ENCODE data around the gene SNX20. TPM values are rescaled to one million over a fixed set of nuclear protein-coding genes. Genes with fewer than 3 reads are reported as not detected.
A peak's percentile ranks its signal among the peaks of the same experiment; 100 is the strongest.

SNX20 gene
- total RNA-seq, 1 donor from 2014 or later = 34.9 TPM

DNA sequence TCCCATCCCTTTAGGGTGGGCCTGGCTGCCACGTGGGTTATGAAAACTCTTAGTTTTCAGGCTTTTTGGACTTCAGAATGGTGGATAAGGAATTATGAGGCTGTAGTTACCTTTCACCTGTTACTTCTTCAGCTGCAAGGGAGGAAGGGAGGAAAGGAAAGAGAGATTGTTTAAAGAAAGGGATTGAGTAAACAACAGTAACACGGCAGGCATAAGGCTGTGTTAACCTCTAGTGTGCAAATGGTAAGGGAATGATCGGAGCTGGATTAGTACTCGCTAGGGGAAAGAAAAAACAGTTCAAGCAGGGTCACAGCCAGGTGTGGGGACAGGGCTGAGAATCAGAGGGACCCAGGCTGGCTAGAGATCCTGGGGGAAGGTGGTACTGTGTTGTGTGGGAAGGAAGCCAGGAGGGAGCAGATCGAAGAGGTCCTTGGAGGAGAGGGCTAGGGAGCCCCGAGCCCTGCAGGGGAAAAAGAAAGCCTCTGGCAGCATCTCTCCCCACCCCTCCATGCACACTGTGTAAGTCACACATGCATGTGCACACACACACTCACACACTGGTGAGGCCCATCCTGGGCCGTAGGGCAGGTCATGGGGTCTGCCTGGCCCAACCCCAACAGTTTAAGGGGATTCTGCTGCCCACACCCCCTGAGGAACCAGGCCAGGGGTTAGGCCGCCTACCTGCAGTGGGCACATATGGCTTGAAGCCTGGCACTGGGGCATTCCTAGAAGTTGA is 49.7 kb downstream of the SNX20 start:
- Mint-ChIP-seq H3K9me3 (no peaks in the 10 kb centered on the region), H3K27ac (no peak overlapping the region), H3K4me1 (ENCODE audit: low read depth) (peaks cover 16% of the 10 kb centered on the region), H3K27me3 (ENCODE audit: low read depth) (no peaks in the 10 kb centered on the region), H3K36me3 (ENCODE audit: low read depth) (no peaks in the 10 kb centered on the region), H3K4me3 (ENCODE audit: low read depth) (no peak overlapping the region)
- intact Hi-C loops (cut with micrococcal nuclease) = no loop called here
- DNase-seq (ENCODE audit: low spot score) = no peak

DNA sequence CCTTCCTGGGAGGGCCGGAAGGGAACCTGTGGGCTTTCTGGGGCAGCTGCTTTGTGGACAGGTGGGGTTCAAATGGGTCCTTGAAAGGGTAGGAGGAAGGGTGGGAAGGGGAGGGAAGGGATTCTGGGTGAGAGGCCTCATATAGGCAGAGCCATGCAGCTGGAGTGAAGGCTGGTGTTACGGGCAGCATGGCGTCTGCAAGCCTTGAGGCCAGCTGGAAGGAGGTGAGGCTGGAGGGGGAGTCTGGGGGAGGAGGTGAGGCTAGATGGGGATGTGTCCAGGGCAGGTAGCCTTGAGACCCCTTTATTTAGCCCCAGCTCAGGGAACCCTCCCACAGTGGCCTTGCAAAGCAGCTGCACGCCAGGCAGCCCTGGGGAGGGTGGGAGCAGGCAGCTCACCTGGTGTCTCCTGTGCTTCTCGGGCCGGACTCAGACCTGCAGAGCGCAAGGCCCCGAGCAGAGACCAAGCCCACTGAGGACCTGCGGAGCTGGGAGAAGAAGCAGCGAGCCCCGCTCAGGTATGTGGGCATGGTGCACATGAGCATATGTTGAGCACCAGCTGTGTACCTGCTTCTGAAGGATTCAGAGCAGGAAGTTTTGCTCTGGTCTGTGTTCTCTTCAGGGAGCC is 50.6 kb downstream of the SNX20 start:
- intact Hi-C loops (cut with micrococcal nuclease) = no loop called here
- H3K36me3 Mint-ChIP-seq (ENCODE audit: low read depth) = no peaks in the 10 kb centered on the region
- no peak overlapping the region for H3K4me3 Mint-ChIP-seq (ENCODE audit: low read depth)
- DNase-seq (ENCODE audit: low spot score) = no peak
- peaks cover 13% of the 10 kb centered on the region for H3K4me1 Mint-ChIP-seq (ENCODE audit: low read depth)
- H3K27ac Mint-ChIP-seq = no peak overlapping the region
- H3K27me3 Mint-ChIP-seq (ENCODE audit: low read depth) = no peaks in the 10 kb centered on the region
- no peaks in the 10 kb centered on the region for H3K9me3 Mint-ChIP-seq

DNA sequence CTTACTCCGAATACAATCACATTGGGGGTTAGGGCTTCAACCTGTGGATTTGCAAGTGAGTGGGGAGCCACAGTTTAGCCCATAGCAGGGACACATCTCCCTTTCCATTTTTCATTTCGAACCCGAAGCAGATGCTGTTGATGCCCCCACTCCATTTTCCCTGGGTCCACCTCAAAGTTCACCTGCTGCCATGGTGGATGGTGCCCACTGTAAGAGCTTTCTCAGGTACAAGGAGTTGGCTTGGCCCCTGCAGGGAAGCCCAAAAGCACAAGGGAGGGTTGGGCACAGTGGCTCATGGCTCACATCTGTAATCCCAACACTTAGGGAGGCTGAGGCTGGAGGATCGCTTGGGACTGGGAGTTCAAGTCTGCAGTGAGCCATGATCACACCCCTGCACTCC is 51.8 kb downstream of the SNX20 start:
- DNase-seq (ENCODE audit: low spot score) = no peak
- no peaks in the 10 kb centered on the region for H3K9me3 Mint-ChIP-seq
- intact Hi-C loops (cut with micrococcal nuclease) = no loop called here
- H3K27ac Mint-ChIP-seq = no peak overlapping the region
- H3K27me3 Mint-ChIP-seq (ENCODE audit: low read depth) = no peaks in the 10 kb centered on the region
- peaks cover 13% of the 10 kb centered on the region for H3K4me1 Mint-ChIP-seq (ENCODE audit: low read depth)
- H3K4me3 Mint-ChIP-seq (ENCODE audit: low read depth) = no peak overlapping the region
- no peaks in the 10 kb centered on the region for H3K36me3 Mint-ChIP-seq (ENCODE audit: low read depth)

DNA sequence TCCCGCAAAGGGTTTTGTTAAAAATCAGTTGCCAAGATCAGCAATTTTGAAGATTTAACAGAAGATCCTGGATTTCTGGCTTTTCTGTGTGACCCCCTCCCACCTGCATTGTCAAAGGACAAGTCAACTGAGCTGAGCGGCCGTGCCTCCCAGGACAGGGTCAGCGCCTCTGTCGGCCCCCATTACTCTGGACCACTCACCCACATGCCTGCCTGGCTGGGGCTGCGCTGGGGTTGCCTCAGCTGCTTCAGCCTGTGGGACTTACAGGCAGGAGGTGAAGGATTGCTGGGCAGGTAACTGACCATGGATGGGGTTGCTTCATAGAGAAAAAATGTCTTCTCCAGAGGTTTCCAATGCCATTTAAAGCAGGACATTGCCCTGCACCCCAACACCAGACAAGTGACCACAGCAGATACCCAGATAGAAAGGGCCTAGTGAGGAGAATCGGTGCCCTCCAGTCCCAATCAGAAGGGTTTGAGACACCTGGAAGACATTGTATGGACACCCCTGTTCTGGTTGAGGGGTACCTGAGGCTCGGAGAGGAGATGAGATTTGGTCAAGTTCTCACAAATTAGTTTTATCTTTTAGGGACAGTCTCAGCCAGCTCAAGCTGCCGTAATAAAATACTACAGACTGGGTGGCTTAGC is 52.8 kb downstream of the SNX20 start:
- Mint-ChIP-seq H3K36me3 (ENCODE audit: low read depth) (no peaks in the 10 kb centered on the region), H3K27me3 (ENCODE audit: low read depth) (no peaks in the 10 kb centered on the region), H3K4me3 (ENCODE audit: low read depth) (no peak overlapping the region), H3K4me1 (ENCODE audit: low read depth) (peaks cover 17% of the 10 kb centered on the region), H3K27ac (no peak overlapping the region), H3K9me3 (no peaks in the 10 kb centered on the region)
- intact Hi-C loops (cut with micrococcal nuclease) = no loop called here
- DNase-seq (ENCODE audit: low spot score) = no peak

DNA sequence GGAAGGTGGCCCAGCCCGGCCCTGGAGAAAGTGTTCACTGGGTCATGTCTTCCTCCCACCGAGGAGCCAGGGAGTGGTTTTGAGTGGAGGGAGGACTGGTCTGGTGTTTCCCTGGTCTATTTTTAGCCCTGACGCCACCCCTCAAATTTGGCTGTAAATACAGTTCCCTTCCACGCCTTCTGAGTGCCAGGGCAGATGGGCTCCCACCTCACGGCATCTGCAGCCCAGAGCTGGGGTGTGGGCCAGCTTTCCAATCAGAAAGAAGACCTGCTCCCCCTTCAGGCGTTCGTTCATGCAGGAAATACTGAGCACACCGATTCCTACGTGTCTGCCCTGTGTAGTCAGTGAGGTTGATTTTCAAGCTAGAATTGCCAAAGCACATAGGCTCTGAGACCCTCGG is 53.7 kb downstream of the SNX20 start:
- intact Hi-C loops (cut with micrococcal nuclease) = no loop called here
- Mint-ChIP-seq H3K4me1 (ENCODE audit: low read depth) (peaks cover 17% of the 10 kb centered on the region), H3K27ac (peak overlapping the region; percentile 56), H3K36me3 (ENCODE audit: low read depth) (no peaks in the 10 kb centered on the region), H3K27me3 (ENCODE audit: low read depth) (no peaks in the 10 kb centered on the region), H3K4me3 (ENCODE audit: low read depth) (no peak overlapping the region), H3K9me3 (no peaks in the 10 kb centered on the region)
- peak; percentile 16 for DNase-seq (ENCODE audit: low spot score)

DNA sequence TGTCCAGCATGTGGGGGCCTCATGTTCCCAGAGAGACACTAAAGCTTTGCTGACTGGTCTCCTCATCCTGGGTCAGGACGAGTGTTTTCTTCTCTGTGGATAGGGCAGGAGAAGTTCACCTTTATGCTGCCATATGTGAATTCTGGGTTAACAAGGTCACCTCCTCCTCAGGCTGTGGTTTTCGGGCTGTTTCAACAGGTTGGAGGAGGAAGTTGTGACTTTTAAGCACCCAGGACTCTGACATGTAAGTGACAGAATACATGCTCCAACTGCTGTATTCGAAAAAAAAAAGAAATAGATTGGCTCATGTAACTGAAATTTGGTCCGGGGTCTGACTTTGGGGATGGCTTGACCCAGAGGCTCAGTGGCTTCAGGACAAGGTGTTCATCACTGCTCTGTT is 54.2 kb downstream of the SNX20 start:
- Mint-ChIP-seq H3K4me3 (ENCODE audit: low read depth) (no peak overlapping the region), H3K4me1 (ENCODE audit: low read depth) (peaks cover 17% of the 10 kb centered on the region), H3K27me3 (ENCODE audit: low read depth) (no peaks in the 10 kb centered on the region), H3K27ac (no peak overlapping the region), H3K9me3 (no peaks in the 10 kb centered on the region), H3K36me3 (ENCODE audit: low read depth) (no peaks in the 10 kb centered on the region)
- DNase-seq (ENCODE audit: low spot score) = no peak
- intact Hi-C loops (cut with micrococcal nuclease) = no loop called here

DNA sequence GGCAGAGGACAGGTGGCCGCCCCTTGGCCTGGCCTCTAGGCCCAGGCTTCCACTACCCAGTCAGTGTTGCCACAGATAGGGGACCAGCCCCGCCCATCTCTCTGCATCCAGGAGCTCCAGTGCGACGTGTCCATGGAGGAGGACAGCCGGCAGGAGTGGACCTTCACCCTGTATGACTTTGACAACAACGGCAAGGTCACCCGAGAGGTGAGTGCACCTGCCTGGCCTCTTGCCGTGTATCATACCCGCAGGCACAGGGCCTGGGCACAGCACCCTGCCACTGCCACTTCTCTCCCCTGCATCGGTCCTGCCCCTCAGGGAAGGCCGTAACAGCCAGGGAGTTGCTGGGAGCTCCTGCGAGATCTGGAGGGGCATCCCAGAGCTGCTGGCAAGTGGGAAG is 55.7 kb downstream of the SNX20 start:
- intact Hi-C loops (cut with micrococcal nuclease) = no loop called here
- Mint-ChIP-seq H3K36me3 (ENCODE audit: low read depth) (no peaks in the 10 kb centered on the region), H3K4me3 (ENCODE audit: low read depth) (no peak overlapping the region), H3K9me3 (no peaks in the 10 kb centered on the region), H3K27ac (no peak overlapping the region), H3K4me1 (ENCODE audit: low read depth) (peaks cover 17% of the 10 kb centered on the region), H3K27me3 (ENCODE audit: low read depth) (no peaks in the 10 kb centered on the region)
- no peak for DNase-seq (ENCODE audit: low spot score)

DNA sequence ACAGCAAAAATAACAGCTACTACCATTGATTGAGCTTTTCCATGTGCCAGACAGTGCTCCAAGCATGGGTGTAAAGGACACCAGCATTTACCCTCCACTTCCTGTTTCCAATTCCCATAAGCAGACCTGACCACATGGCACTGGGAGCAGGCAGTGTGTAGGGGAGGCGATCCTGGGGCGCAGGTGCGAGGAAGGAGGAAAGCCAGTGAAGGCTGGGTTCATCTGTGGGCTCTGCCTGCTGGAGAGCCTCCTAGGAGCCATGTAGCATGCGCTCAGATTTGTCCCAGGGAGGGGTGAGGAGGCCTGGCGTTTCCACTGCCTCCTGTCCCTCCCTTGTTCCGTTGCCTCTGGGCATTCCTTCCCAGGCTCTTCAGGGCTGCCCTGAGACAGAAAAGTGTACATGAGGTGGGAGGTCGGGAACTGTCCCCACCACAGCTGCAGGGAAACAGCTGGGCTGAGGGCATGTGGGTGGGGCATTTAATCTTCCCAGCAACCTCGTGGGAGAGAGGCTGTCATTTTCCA is 56.6 kb downstream of the SNX20 start:
- no peaks in the 10 kb centered on the region for H3K27me3 Mint-ChIP-seq (ENCODE audit: low read depth)
- no peaks in the 10 kb centered on the region for H3K9me3 Mint-ChIP-seq
- intact Hi-C loops (cut with micrococcal nuclease) = no loop called here
- H3K4me3 Mint-ChIP-seq (ENCODE audit: low read depth) = no peak overlapping the region
- no peak for DNase-seq (ENCODE audit: low spot score)
- no peaks in the 10 kb centered on the region for H3K36me3 Mint-ChIP-seq (ENCODE audit: low read depth)
- no peak overlapping the region for H3K27ac Mint-ChIP-seq
- peaks cover 17% of the 10 kb centered on the region for H3K4me1 Mint-ChIP-seq (ENCODE audit: low read depth)

DNA sequence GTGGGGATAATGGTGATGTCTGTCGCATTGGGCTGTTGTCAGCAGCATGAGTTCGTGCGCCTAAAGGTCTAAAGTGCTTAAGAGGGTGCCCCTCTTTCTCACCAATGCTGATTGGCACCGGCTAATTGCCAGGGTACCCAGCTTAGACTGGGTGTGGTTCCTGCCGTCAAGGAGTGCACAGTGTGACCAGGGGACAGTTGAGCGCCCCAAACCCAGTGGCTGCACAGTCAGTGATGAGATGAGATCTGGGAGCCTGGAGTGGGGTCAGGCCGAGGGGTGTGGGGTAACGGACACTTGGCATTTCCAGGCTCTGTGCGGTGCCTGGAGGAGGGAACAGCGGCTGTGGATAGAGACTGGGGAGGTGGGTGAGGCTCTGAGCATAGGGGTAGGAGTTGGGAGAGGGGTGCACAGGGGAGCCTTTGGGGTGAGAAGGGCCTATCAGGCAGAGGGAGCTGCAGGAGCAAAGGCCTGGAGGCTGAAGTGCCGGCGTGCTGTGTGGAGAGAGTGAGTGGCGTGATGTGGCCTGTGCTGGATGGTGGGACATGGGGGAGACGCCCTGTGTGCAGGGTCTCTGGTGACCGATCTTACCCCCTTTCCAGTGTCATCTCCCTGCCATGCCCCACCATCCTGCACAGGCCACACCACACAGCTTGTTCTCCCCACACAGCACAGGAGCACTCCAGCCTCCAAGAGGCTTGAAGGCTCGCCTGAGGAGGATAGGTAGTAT is 58.3 kb downstream of the SNX20 start:
- intact Hi-C loops (cut with micrococcal nuclease) = no loop called here

DNA sequence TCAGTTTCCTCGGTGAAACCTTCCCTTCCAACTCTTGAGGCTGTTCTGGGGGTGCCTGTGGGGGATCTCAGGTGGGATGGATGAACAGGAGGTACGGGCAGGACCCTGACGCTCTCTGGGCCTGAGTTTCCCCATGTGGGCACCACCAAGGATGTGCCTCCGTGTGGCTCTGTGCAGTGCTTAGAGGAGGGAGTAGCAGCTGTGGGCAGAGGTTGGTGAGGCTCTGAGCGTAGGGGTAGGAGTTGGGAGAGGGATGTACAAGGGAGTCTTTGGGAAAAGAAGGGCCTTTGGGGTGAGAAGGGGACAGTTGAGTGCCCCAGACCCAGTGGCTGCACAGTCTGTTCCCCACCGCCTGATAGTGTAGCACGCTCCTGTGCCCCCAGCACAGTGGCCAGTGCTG is 59.1 kb downstream of the SNX20 start:
- intact Hi-C loops (cut with micrococcal nuclease) = no loop called here
- no peak overlapping the region for H3K4me3 Mint-ChIP-seq (ENCODE audit: low read depth)
- H3K9me3 Mint-ChIP-seq = no peaks in the 10 kb centered on the region
- no peak for DNase-seq (ENCODE audit: low spot score)
- H3K27ac Mint-ChIP-seq = no peak overlapping the region
- H3K27me3 Mint-ChIP-seq (ENCODE audit: low read depth) = no peaks in the 10 kb centered on the region
- peaks cover 12% of the 10 kb centered on the region for H3K4me1 Mint-ChIP-seq (ENCODE audit: low read depth)
- no peaks in the 10 kb centered on the region for H3K36me3 Mint-ChIP-seq (ENCODE audit: low read depth)

More for the DNA sequence above, 58.3 kb downstream of the SNX20 start:
- no peaks in the 10 kb centered on the region for H3K36me3 Mint-ChIP-seq (ENCODE audit: low read depth)
- no peaks in the 10 kb centered on the region for H3K9me3 Mint-ChIP-seq
- DNase-seq (ENCODE audit: low spot score) = no peak
- H3K4me1 Mint-ChIP-seq (ENCODE audit: low read depth) = peaks cover 16% of the 10 kb centered on the region
- H3K27ac Mint-ChIP-seq = no peak overlapping the region
- H3K27me3 Mint-ChIP-seq (ENCODE audit: low read depth) = no peaks in the 10 kb centered on the region
- no peak overlapping the region for H3K4me3 Mint-ChIP-seq (ENCODE audit: low read depth)

Data from activated T-helper 2 cell treated with anti-CD3 and anti-CD28 coated beads, Interferon-gamma antibody, Interleukin-2, Interleukin-4, amounts not matched to agents 10 μg/mL and 5 μg/mL and 100 μg/mL, durations not matched to agents 14 hours and 24 hours and 36 hours (primary cell).